CD14-positive monocyte (primary cell): ENCODE data around the gene EFEMP2. TPM values are rescaled to one million over a fixed set of nuclear protein-coding genes. Genes with fewer than 3 reads are reported as not detected.

Experiments used
- DNase-seq, 3 donors: peaks; one replicate each; pipeline ENCODE4 v3.0.0-alpha.2; 2011 to 2022
- H2AFZ ChIP-seq: 2 replicates; pipeline ENCODE4 v1.6.0; 2012; ENCODE audit warnings: mild to moderate bottlenecking, low read depth, low read length, inconsistent platforms; ENCODE audit not compliant: insufficient read depth, poor library complexity, severe bottlenecking
- H3K27ac ChIP-seq, 2 donors: 1 replicate in 1 of 2; 2 replicates in 1 of 2; pipeline ENCODE4 v1.5.1; 2012 to 2013; ENCODE audit warnings: low read length in 2 of 2, control low read depth in 1 of 2, inconsistent platforms in 1 of 2, low read depth in 1 of 2, mild to moderate bottlenecking in 1 of 2
- H3K27me3 ChIP-seq, 2 donors: one replicate each; pipeline versions ENCODE4 v1.6.0 to v1.6.1; 2011 to 2013; ENCODE audit warnings: low read length in 2 of 2; ENCODE audit not compliant: control insufficient read depth in 2 of 2, insufficient read depth in 2 of 2
- H3K36me3 ChIP-seq, 2 donors: replicated peaks in 1 of 2; 1 replicate in 1 of 2; 2 replicates in 1 of 2; pipeline versions ENCODE4 v1.5.1 to v1.6.1; 2012 to 2013; ENCODE audit warnings: low read length in 2 of 2, control low read depth in 1 of 2, inconsistent platforms in 1 of 2, mild to moderate bottlenecking in 1 of 2; ENCODE audit not compliant: insufficient read depth in 2 of 2, control insufficient read depth in 1 of 2
- H3K4me1 ChIP-seq, 2 donors: 1 replicate in 1 of 2; 2 replicates in 1 of 2; pipeline versions ENCODE4 v1.5.1 to v1.6.1; 2012 to 2013; ENCODE audit warnings: low read length in 2 of 2, control low read depth in 1 of 2, inconsistent platforms in 1 of 2, mild to moderate bottlenecking in 1 of 2, moderate library complexity in 1 of 2; ENCODE audit not compliant: insufficient read depth in 2 of 2, control insufficient read depth in 1 of 2
- H3K4me2 ChIP-seq: replicated peaks from 2 replicates; pipeline ENCODE3; 2012; ENCODE audit warnings: low read length, moderate library complexity, mild to moderate bottlenecking; ENCODE audit not compliant: poor library complexity, severe bottlenecking; ENCODE audit errors: extremely low read depth
- H3K4me3 ChIP-seq, 3 experiments: fragments of 200-600 bp in 1 of 3; sonication (generic) in 1 of 3; replicated peaks in 1 of 3; 1 replicate in 2 of 3; 2 replicates in 1 of 3; pipeline ENCODE4 v1.5.1; 2011 to 2013; ENCODE audit warnings: low read length in 3 of 3, mild to moderate bottlenecking in 3 of 3, control low read depth in 2 of 3, low read depth in 2 of 3, inconsistent platforms in 1 of 3, moderate library complexity in 1 of 3
- H3K79me2 ChIP-seq: 2 replicates; pipeline ENCODE4 v1.6.0; 2012; ENCODE audit warnings: mild to moderate bottlenecking, control low read depth, inconsistent platforms, low read length, moderate library complexity; ENCODE audit not compliant: insufficient read depth
- H3K9ac ChIP-seq: 2 replicates; pipeline ENCODE4 v1.6.0; 2017; ENCODE audit warnings: low read length, mild to moderate bottlenecking; ENCODE audit not compliant: insufficient read depth, poor library complexity, severe bottlenecking
- H3K9me3 ChIP-seq, 2 donors: replicated peaks in 1 of 2; 1 replicate in 1 of 2; 2 replicates in 1 of 2; pipeline versions ENCODE4 v1.5.1 to v1.6.1; 2012 to 2013; ENCODE audit warnings: low read length in 2 of 2, control low read depth in 1 of 2; ENCODE audit not compliant: control insufficient read depth in 1 of 2, insufficient read depth in 1 of 2
- H4K20me1 ChIP-seq: 2 replicates; pipeline ENCODE4 v1.6.0; 2012; ENCODE audit warnings: mild to moderate bottlenecking, low read length, control low read depth, moderate library complexity; ENCODE audit not compliant: insufficient read depth
- H3K27ac Mint-ChIP-seq, 7 donors: one replicate each; pipeline ENCODE4 v1.8.0; 2020; ENCODE audit warnings: mild to moderate bottlenecking in 7 of 7, mixed read lengths in 7 of 7, moderate library complexity in 6 of 7, inconsistent platforms in 2 of 7
- H3K27me3 Mint-ChIP-seq, 3 donors: one replicate each; pipeline ENCODE4 v1.8.0; 2021 to 2022; ENCODE audit warnings: low read depth in 3 of 3, mild to moderate bottlenecking in 3 of 3, mixed read lengths in 3 of 3, moderate library complexity in 3 of 3, inconsistent platforms in 1 of 3
- H3K36me3 Mint-ChIP-seq, 2 donors: one replicate each; pipeline ENCODE4 v1.8.0; 2020; ENCODE audit warnings: mixed read lengths in 2 of 2, inconsistent platforms in 1 of 2, mild to moderate bottlenecking in 1 of 2
- H3K4me1 Mint-ChIP-seq: one replicate; pipeline ENCODE4 v1.8.0; 2020; ENCODE audit warnings: mild to moderate bottlenecking, mixed read lengths
- H3K4me3 Mint-ChIP-seq, 2 donors: one replicate each; pipeline ENCODE4 v1.8.0; 2020; ENCODE audit warnings: mild to moderate bottlenecking in 2 of 2, mixed read lengths in 2 of 2, moderate library complexity in 1 of 2
- H3K9me3 Mint-ChIP-seq, 7 donors: one replicate each; pipeline ENCODE4 v1.8.0; 2020 to 2022; ENCODE audit warnings: mixed read lengths in 7 of 7, mild to moderate bottlenecking in 6 of 7, moderate library complexity in 6 of 7, inconsistent platforms in 2 of 7
- CTCF ChIP-seq: fragments of 200-600 bp; IDR thresholded peaks from one replicate; pipeline ENCODE4 v1.8.0; 2022; ENCODE audit warnings: antibody characterized with exemption, mild to moderate bottlenecking
- WGBS: methylation state at CpG from one replicate; pipeline ENCODE4 v1.1.5; 2013; ENCODE audit warnings: missing lambda C conversion rate; ENCODE audit not compliant: insufficient coverage; 5-methylcytosine and 5-hydroxymethylcytosine counted together
- intact Hi-C, 2 donors: fragments of 100-400 bp; cut with micrococcal nuclease; formaldehyde crosslinking; loops; one replicate each; pipeline versions ENCODE4 v1.15.0 to v1.15.1; 2023
- polyA plus RNA-seq, 3 donors: library from polyadenylated mRNA; depleted of rRNA in 1 of 3; unstranded in 2 of 3; stranded (reverse) in 1 of 3; fragments of 300-500 nt in 2 of 3; fragments of >200 nt in 1 of 3; fragmentation: Illumina TruSeq in 2 of 3; gene quantifications; 1 replicate in 2 of 3; 2 replicates in 1 of 3; pipeline ENCODE4 v1.2.3, GENCODE V29; 2012 to 2021

EFEMP2 gene
- polyA plus RNA-seq, 3 donors, result 0.44 to 14.7 TPM; not detected in 1

DNA sequence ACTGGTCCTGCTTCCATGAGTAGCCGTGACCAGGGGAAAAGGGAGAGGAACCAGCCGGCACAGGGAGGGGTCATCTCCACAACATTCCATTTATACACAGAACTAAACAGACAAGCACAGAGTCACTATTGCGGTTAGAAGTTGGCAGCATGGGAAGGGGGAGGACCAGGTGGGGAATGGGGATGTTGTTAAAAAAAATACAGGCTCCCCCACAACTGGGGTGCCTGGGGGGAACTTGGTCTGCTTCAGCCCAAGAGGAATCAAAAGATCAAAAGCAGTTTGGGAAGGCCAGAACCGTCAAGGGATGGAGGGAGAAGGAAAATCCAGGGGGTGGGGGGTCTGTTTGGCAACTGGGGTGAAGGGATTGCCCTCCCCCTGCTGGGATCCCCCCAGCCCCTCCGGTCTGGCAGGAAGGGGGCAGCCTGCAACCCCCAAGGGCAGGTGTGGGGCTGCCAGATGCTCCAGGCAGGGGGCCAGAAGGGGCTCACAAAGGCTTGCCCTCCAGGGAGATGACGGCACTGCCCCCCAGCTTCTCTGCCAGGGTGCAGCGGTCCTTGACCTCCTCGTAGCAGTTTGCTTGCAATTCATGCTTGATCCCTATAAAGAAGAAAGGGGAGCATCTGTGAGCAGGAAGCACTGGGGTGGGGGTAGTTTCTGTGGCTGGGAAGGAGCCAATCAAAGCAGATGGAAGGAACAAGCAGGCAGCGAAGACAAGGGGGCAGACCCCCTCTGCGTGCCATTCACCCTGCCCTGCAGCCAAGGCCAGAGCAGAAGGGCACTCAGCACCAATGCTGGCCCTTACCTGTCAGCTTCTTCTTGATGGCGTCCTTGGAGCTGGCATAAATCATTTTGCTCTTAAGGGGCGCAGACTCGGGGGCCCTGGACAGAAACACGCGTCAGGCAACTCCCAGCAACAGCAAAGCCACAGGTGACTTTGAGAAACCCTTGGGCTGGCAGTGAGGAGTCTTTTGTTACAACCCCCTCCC lies 17.5 kb downstream of the EFEMP2 start:
- Histone ChIP-seq H4K20me1 (peaks cover 78% of the 10 kb centered on the region), H3K27ac (peak overlapping the region in 1 of 2 donors; percentile 93), H3K4me3 (no peak overlapping the region), H3K9me3 (peaks cover 4 to 8% of the 10 kb centered on the region in 2 donors), H3K9ac (no peak overlapping the region), H2AFZ (no peak overlapping the region), H3K27me3 (no peaks in the 10 kb centered on the region), H3K4me2 (no peak overlapping the region), H3K79me2 (peaks cover 48% of the 10 kb centered on the region), H3K4me1 (peaks cover 31 to 40% of the 10 kb centered on the region in 2 donors), H3K36me3 (peaks cover 42 to 58% of the 10 kb centered on the region in 2 donors)
- WGBS, result 98% methylated on average over 9 of the region's 15 CpGs
- Mint-ChIP-seq H3K36me3 (peaks cover 45 to 59% of the 10 kb centered on the region in 2 donors), H3K27ac (peak overlapping the region in 5 of 7 donors; percentile 58 to 97 (median 95)), H3K4me3 (no peak overlapping the region), H3K9me3 (peaks cover 0 to 15% (median 8%) of the 10 kb centered on the region in 7 donors), H3K4me1 (peaks cover 47% of the 10 kb centered on the region), H3K27me3 (peaks cover 0 to 2% (median 1%) of the 10 kb centered on the region in 3 donors)
- intact Hi-C loops, result no loop called here
- DNase-seq, result peak in 1 of 3 donors; percentile 6
- no peak for TF ChIP-seq CTCF

GRCh38 chr11:65854161-65854592 lies 18.4 kb downstream of the EFEMP2 start:
- intact Hi-C loops, result no loop called here
- no peak overlapping the region for H3K4me2 ChIP-seq
- H3K27ac ChIP-seq, result peak overlapping the region in 1 of 2 donors; percentile 18
- H3K9me3 ChIP-seq, result peaks cover 4 to 8% of the 10 kb centered on the region in 2 donors
- TF ChIP-seq CTCF, result no peak
- peaks cover 48% of the 10 kb centered on the region for H3K79me2 ChIP-seq
- H2AFZ ChIP-seq, result no peak overlapping the region
- H3K9ac ChIP-seq, result no peak overlapping the region
- H3K4me1 ChIP-seq, result peaks cover 21 to 31% of the 10 kb centered on the region in 2 donors
- peaks cover 42 to 58% of the 10 kb centered on the region in 2 donors for H3K36me3 ChIP-seq
- no peak overlapping the region for H3K4me3 ChIP-seq
- Mint-ChIP-seq H3K4me1 (peaks cover 41% of the 10 kb centered on the region), H3K27me3 (peaks cover 0 to 2% (median 0%) of the 10 kb centered on the region in 3 donors), H3K9me3 (peaks cover 0 to 15% (median 8%) of the 10 kb centered on the region in 7 donors), H3K4me3 (no peak overlapping the region), H3K36me3 (peaks cover 45 to 59% of the 10 kb centered on the region in 2 donors), H3K27ac (peak overlapping the region in 3 of 7 donors; percentile 50 to 80 (median 57))
- WGBS, result 100% methylated on average over 3 of the region's 4 CpGs
- no peaks in the 10 kb centered on the region for H3K27me3 ChIP-seq
- peak in 1 of 3 donors; percentile 4 for DNase-seq
- peaks cover 85% of the 10 kb centered on the region for H4K20me1 ChIP-seq
